Measurements from ENCODE around the gene PSRC1. TPM values are rescaled to one million over a fixed set of nuclear protein-coding genes. Genes with fewer than 3 reads are reported as not detected.

Gene PSRC1
- total RNA-seq, 4 donors from 2014 or later: 1.9 to 18.0 (median 4.4) TPM

DNA sequence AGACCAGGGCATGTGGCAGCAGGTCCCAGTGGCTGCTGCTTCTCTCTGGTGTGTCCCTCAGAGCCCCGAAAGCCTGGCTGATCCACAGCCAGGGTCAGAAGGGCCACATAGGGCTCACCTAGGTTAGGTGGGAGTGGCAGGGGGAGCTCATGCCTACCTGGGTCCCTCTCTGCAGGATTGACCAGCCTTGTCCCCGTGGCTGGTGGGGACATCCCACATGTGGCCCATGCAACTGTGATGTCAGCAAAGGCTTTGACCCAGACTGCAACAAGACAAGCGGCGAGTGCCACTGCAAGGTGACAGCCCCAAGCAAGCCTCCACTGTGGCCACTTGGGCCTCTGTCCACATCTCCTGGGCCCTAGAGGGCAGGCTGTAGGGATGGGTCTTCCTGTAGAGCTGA, 17.9 kb downstream of the PSRC1 start:
- in situ Hi-C loops (cut with MboI; ENCODE audit: low pct_ligation_motif_present in 1 of 4, low pct_unique_long_range_greater_than_20kb in 1 of 4, low sequenced_read_pairs in 3 of 4) (loop anchor here in 2 of 4 donors (5.0 to 10.0 kb wide), 2 partner anchors 267 to 270 kb away; partner anchors contain the start of gene GPR61 (in 1 of the 2)), intact Hi-C loops (cut with DNase I; ENCODE audit: low total_unique reads) (loop anchor here (5.0 kb wide), 1 partner anchor 137 kb away; no protein-coding TSS in a partner anchor)
- Histone ChIP-seq H3K4me3 (no peak overlapping the region), H3K9me3 (no peaks in the 10 kb centered on the region), H3K27me3 (no peaks in the 10 kb centered on the region), H3K27ac (no peak overlapping the region), H3K4me1 (no peaks in the 10 kb centered on the region), H3K36me3 (no peaks in the 10 kb centered on the region)
- 80% methylated on average over 4 of the region's 4 CpGs; no CpG with 5 or more reads in 1 of the 2 donors for WGBS, 2 donors (ENCODE audit: low coverage in 1 of 2)
- no peak for DNase-seq
- TF ChIP-seq POLR2A (IDR thresholded peaks at IDR 0.05) (no peak), POLR2AphosphoS5 (IDR thresholded peaks at IDR 0.05) (no peak), EP300 (IDR thresholded peaks at IDR 0.05; ENCODE audit: low read depth) (no peak), CTCF (IDR thresholded peaks at IDR 0.05) (no peak)

GRCh38 chr1:109264379-109264755, 18.6 kb downstream of the PSRC1 start:
- intact Hi-C loops (cut with DNase I; ENCODE audit: low total_unique reads): no loop called here
- Histone ChIP-seq H3K9me3 (no peaks in the 10 kb centered on the region), H3K4me1 (no peaks in the 10 kb centered on the region), H3K36me3 (no peaks in the 10 kb centered on the region), H3K4me3 (no peak overlapping the region), H3K27me3 (no peaks in the 10 kb centered on the region), H3K27ac (no peak overlapping the region)
- TF ChIP-seq CTCF (IDR thresholded peaks at IDR 0.05): no peak
- no peak for TF ChIP-seq POLR2A (IDR thresholded peaks at IDR 0.05)
- no peak for TF ChIP-seq POLR2AphosphoS5 (IDR thresholded peaks at IDR 0.05)
- no peak for TF ChIP-seq EP300 (IDR thresholded peaks at IDR 0.05; ENCODE audit: low read depth)
- DNase-seq: no peak
- in situ Hi-C loops (cut with MboI; ENCODE audit: low pct_ligation_motif_present in 1 of 4, low pct_unique_long_range_greater_than_20kb in 1 of 4, low sequenced_read_pairs in 3 of 4): loop anchor here in 2 of 4 donors (5.0 to 10.0 kb wide), 2 partner anchors 138 to 270 kb away; partner anchors contain the start of gene GPR61 (in 1 of the 2)
- 72% methylated on average over 9 of the region's 9 CpGs; no CpG with 5 or more reads in 1 of the 2 donors for WGBS, 2 donors (ENCODE audit: low coverage in 1 of 2)

- TF ChIP-seq POLR2A (IDR thresholded peaks at IDR 0.05) (no peak), CTCF (IDR thresholded peaks at IDR 0.05) (peak; percentile 91 to 100 (median 96))
- H3K4me3 ChIP-seq: no peak overlapping the region
- H3K36me3 ChIP-seq: no peaks in the 10 kb centered on the region
- 58% methylated on average over 27 of the region's 29 CpGs; no CpG with 5 or more reads in 1 of the 2 donors for WGBS, 2 donors (ENCODE audit: low coverage in 1 of 2)
- no peak overlapping the region for H3K27ac ChIP-seq
- intact Hi-C loops (cut with DNase I; ENCODE audit: low total_unique reads): no loop called here
- in situ Hi-C loops (cut with MboI; ENCODE audit: low pct_ligation_motif_present in 1 of 4, low pct_unique_long_range_greater_than_20kb in 1 of 4, low sequenced_read_pairs in 3 of 4): loop anchor here in 2 of 4 donors (5.0 to 10.0 kb wide), 2 partner anchors 139 to 271 kb away; partner anchors contain the start of gene GPR61 (in 1 of the 2)
- DNase-seq: peak; percentile 82
- no peaks in the 10 kb centered on the region for H3K9me3 ChIP-seq
- H3K4me1 ChIP-seq: no peaks in the 10 kb centered on the region
- H3K27me3 ChIP-seq: no peaks in the 10 kb centered on the region
Measured at GRCh38 chr1:109263597-109264378, 19.2 kb downstream of the PSRC1 start.

GRCh38 chr1:109263234-109263596, 19.7 kb downstream of the PSRC1 start:
- no peaks in the 10 kb centered on the region for H3K9me3 ChIP-seq
- H3K4me1 ChIP-seq: no peaks in the 10 kb centered on the region
- no peaks in the 10 kb centered on the region for H3K27me3 ChIP-seq
- intact Hi-C loops (cut with DNase I; ENCODE audit: low total_unique reads) (no loop called here), in situ Hi-C loops (cut with MboI; ENCODE audit: low pct_ligation_motif_present in 1 of 4, low pct_unique_long_range_greater_than_20kb in 1 of 4, low sequenced_read_pairs in 3 of 4) (loop anchor here in 2 of 4 donors (5.0 to 10.0 kb wide), 2 partner anchors 139 to 272 kb away; partner anchors contain the start of gene GPR61 (in 1 of the 2))
- H3K27ac ChIP-seq: no peak overlapping the region
- no peaks in the 10 kb centered on the region for H3K36me3 ChIP-seq
- no peak overlapping the region for H3K4me3 ChIP-seq
- TF ChIP-seq POLR2AphosphoS5 (IDR thresholded peaks at IDR 0.05) (no peak), CTCF (IDR thresholded peaks at IDR 0.05) (no peak), POLR2A (IDR thresholded peaks at IDR 0.05) (no peak), EP300 (IDR thresholded peaks at IDR 0.05; ENCODE audit: low read depth) (no peak)
- 79% methylated on average over 12 of the region's 12 CpGs; no CpG with 5 or more reads in 1 of the 2 donors for whole genome bisulfite sequencing, 2 donors (ENCODE audit: low coverage in 1 of 2)
- DNase-seq: no peak

Data from transverse colon (tissue), 4 donors.